ENCODE results near the gene ARPC1B.

ARPC1B gene

DNA sequence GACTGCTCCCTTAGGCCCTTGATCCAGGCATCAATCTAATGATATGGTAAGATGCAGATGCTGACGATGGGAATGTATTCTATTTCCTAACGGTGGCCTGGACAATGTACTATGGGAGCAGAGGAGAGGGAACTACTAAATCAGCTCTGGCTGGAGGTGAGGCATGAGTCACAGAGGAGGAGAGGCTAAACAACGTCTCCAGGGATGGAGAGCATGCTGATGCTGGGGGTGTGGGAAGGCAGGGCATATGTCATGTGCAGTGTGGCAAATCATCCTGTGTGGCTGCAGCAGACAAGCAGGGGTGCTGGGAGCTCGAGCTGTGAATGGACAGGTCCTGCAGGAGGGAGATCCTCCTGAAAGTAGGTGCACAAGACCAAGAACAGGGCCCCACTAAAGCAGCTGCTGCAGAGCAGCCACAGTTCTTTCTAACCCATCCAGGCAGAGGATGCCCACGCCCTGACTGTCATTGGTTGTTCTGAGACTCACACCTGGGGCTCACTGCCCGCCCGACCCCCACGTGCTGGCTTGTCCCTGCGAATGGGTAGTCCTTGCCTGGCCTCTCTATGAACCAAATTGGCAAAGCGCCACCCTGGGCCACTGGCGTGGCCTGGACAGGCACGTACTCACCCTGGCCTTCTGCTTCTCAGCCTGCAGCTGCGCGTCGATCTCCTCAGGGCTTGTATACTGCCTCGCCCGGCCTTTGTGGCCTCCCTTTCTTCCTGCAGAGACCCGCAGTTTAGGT lies 29.9 kb downstream of the ARPC1B start:
- no peak for DNase-seq (ENCODE audit: low spot score)
- in situ Hi-C loops (cut with MboI; ENCODE audit: low pct_unique_long_range_greater_than_20kb, low sequenced_read_pairs, unreplicated experiment), result no loop called here
- TF ChIP-seq, protein P1, sequence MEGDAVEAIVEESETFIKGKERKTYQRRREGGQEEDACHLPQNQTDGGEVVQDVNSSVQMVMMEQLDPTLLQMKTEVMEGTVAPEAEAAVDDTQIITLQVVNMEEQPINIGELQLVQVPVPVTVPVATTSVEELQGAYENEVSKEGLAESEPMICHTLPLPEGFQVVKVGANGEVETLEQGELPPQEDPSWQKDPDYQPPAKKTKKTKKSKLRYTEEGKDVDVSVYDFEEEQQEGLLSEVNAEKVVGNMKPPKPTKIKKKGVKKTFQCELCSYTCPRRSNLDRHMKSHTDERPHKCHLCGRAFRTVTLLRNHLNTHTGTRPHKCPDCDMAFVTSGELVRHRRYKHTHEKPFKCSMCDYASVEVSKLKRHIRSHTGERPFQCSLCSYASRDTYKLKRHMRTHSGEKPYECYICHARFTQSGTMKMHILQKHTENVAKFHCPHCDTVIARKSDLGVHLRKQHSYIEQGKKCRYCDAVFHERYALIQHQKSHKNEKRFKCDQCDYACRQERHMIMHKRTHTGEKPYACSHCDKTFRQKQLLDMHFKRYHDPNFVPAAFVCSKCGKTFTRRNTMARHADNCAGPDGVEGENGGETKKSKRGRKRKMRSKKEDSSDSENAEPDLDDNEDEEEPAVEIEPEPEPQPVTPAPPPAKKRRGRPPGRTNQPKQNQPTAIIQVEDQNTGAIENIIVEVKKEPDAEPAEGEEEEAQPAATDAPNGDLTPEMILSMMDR (IDR thresholded peaks at IDR 0.05; ENCODE audit: extremely low read depth, insufficient read depth, missing control alignments), result no peak

DNA sequence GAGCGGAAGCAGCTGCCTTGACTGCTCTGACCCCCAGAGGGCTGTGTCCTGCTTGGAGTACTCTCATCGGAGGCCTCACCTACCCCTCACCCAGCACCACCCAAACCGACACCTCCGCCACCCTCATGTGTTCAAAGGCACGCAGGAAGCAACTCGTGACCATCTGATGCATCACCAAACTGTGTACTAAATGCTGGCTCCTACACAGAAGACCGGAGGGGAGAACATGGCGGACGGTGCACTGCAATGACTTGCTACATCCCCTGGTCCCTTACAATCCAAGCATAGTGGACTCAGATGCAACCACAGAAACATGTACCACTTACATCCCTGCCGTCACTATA lies 30.4 kb downstream of the ARPC1B start:
- in situ Hi-C loops (cut with MboI; ENCODE audit: low pct_unique_long_range_greater_than_20kb, low sequenced_read_pairs, unreplicated experiment), result no loop called here

DNA sequence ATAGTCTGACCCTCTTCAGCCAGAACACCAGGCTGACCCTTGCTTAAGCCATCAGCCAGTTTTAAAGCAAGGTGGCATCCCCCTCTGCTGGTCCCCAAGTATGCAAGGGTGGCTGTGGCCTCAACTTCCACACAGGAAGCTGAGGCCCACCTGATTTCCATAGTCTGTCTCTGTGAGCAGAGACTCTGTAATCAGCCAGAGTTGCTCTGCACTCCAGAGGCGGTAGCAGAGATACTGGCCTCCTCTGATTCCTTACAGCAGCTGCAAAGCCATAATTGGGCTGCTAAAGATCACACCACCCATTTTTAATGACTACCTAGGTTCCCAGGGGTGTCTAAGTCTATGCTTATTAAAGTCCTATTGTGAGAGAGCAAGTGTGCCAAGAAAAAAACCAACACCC lies 32.0 kb downstream of the ARPC1B start:
- TF ChIP-seq, protein P1 (IDR thresholded peaks at IDR 0.05; ENCODE audit: extremely low read depth, insufficient read depth, missing control alignments), result no peak
- DNase-seq (ENCODE audit: low spot score), result no peak
- in situ Hi-C loops (cut with MboI; ENCODE audit: low pct_unique_long_range_greater_than_20kb, low sequenced_read_pairs, unreplicated experiment), result no loop called here

More for the DNA sequence above, 30.4 kb downstream of the ARPC1B start:
- DNase-seq (ENCODE audit: low spot score), result no peak
- TF ChIP-seq, protein P1 (IDR thresholded peaks at IDR 0.05; ENCODE audit: extremely low read depth, insufficient read depth, missing control alignments), result no peak

- no peak for DNase-seq (ENCODE audit: low spot score)
- in situ Hi-C loops (cut with MboI; ENCODE audit: low pct_unique_long_range_greater_than_20kb, low sequenced_read_pairs, unreplicated experiment), result no loop called here
- TF ChIP-seq, protein P1 (IDR thresholded peaks at IDR 0.05; ENCODE audit: extremely low read depth, insufficient read depth, missing control alignments), result no peak
Observed at GRCh38 chr7:99407872-99408378, 33.4 kb downstream of the ARPC1B start.

GRCh38 chr7:99408379-99409191 lies 34.1 kb downstream of the ARPC1B start, which contains the start of the genes BUD31 and PDAP1:
Gene BUD31, plus strand, starts transcription at chr7:99408969. Its CDS starts 2,124 bp downstream, at chr7:99411093.
Gene PDAP1, minus strand, starts transcription at chr7:99408597. Its CDS starts 49 bp downstream, at chr7:99408548.
- TF ChIP-seq, protein P1 (IDR thresholded peaks at IDR 0.05; ENCODE audit: extremely low read depth, insufficient read depth, missing control alignments), result no peak
- DNase-seq (ENCODE audit: low spot score), result peak; percentile 97
- in situ Hi-C loops (cut with MboI; ENCODE audit: low pct_unique_long_range_greater_than_20kb, low sequenced_read_pairs, unreplicated experiment), result no loop called here

DNA sequence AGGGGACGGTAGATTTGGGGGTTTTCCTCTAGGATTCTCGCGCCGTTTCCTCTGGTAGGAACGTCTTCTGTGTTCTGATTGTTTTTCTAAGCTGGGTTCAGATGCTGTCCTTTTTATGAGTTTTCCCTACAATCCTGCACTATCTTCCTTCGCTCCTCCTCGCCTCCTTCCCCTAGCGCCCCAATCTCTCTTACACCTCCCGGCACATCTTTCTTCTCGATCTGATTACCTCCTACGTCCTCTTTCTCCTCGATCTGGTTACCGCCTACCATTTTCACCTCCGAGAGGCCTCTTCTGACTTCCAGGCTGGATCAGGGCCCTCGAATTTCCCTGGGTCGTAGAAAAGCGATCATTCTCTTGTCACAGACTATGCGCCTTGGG lies 34.7 kb downstream of the ARPC1B start:
- in situ Hi-C loops (cut with MboI; ENCODE audit: low pct_unique_long_range_greater_than_20kb, low sequenced_read_pairs, unreplicated experiment), result no loop called here
- no peak for DNase-seq (ENCODE audit: low spot score)
- TF ChIP-seq, protein P1 (IDR thresholded peaks at IDR 0.05; ENCODE audit: extremely low read depth, insufficient read depth, missing control alignments), result no peak

All from GM13977 (cell line).